ENCODE results near the gene COQ3.

The COQ3 gene

GRCh38 chr6:99346595-99346994, 47.4 kb downstream of the COQ3 start:
- TF ChIP-seq OSR1 (CRISPR knock-in tag; IDR thresholded peaks at IDR 0.05) (no peak), ZNF565 (CRISPR knock-in tag; conservative IDR thresholded peaks at IDR 0.05; ENCODE audit: low read depth) (no peak), PPARA (CRISPR knock-in tag; IDR thresholded peaks at IDR 0.05; ENCODE audit: borderline replicate concordance) (no peak)
- no peak for ATAC-seq

DNA sequence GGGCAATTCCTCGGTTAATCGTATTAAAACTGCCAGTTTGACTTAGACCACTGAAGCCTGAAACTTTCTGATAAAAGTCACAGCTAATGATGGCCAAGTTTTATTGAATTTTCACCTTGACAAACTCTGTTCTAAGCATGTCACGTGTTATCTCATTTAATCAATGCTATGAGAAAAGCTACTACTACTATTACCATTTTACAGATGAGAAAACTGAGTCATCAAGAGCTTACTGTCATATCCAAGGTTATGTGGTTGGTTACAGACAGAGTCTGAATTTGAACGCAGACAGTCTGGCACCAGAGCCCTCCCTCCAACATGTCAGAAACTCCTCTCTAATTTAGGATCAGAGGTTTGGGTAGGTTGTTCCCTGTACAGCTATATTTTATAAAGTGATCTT, 48.8 kb downstream of the COQ3 start:
- no peak for TF ChIP-seq ISL1 (CRISPR knock-in tag; IDR thresholded peaks at IDR 0.05)
- TF ChIP-seq, protein P1, sequence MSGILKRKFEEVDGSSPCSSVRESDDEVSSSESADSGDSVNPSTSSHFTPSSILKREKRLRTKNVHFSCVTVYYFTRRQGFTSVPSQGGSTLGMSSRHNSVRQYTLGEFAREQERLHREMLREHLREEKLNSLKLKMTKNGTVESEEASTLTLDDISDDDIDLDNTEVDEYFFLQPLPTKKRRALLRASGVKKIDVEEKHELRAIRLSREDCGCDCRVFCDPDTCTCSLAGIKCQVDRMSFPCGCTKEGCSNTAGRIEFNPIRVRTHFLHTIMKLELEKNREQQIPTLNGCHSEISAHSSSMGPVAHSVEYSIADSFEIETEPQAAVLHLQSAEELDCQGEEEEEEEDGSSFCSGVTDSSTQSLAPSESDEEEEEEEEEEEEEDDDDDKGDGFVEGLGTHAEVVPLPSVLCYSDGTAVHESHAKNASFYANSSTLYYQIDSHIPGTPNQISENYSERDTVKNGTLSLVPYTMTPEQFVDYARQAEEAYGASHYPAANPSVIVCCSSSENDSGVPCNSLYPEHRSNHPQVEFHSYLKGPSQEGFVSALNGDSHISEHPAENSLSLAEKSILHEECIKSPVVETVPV (CRISPR knock-in tag; IDR thresholded peaks at IDR 0.05), result no peak
- TF ChIP-seq, protein P2, sequence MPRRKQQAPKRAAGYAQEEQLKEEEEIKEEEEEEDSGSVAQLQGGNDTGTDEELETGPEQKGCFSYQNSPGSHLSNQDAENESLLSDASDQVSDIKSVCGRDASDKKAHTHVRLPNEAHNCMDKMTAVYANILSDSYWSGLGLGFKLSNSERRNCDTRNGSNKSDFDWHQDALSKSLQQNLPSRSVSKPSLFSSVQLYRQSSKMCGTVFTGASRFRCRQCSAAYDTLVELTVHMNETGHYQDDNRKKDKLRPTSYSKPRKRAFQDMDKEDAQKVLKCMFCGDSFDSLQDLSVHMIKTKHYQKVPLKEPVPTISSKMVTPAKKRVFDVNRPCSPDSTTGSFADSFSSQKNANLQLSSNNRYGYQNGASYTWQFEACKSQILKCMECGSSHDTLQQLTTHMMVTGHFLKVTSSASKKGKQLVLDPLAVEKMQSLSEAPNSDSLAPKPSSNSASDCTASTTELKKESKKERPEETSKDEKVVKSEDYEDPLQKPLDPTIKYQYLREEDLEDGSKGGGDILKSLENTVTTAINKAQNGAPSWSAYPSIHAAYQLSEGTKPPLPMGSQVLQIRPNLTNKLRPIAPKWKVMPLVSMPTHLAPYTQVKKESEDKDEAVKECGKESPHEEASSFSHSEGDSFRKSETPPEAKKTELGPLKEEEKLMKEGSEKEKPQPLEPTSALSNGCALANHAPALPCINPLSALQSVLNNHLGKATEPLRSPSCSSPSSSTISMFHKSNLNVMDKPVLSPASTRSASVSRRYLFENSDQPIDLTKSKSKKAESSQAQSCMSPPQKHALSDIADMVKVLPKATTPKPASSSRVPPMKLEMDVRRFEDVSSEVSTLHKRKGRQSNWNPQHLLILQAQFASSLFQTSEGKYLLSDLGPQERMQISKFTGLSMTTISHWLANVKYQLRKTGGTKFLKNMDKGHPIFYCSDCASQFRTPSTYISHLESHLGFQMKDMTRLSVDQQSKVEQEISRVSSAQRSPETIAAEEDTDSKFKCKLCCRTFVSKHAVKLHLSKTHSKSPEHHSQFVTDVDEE (CRISPR knock-in tag; IDR thresholded peaks at IDR 0.05), result no peak
- TF ChIP-seq TOX (CRISPR knock-in tag; IDR thresholded peaks at IDR 0.05; ENCODE audit: borderline replicate concordance), result no peak
- ATAC-seq, result no peak

- TF ChIP-seq ISL1 (CRISPR knock-in tag; IDR thresholded peaks at IDR 0.05) (peak; percentile 61; the same call in 1 of the 2 replicates), ZNF565 (CRISPR knock-in tag; conservative IDR thresholded peaks at IDR 0.05; ENCODE audit: low read depth) (no peak)
- ATAC-seq, result peak; percentile 32; the same call in 2 of the 3 replicates
Observed at GRCh38 chr6:99344289-99344688, 49.7 kb downstream of the COQ3 start.

DNA sequence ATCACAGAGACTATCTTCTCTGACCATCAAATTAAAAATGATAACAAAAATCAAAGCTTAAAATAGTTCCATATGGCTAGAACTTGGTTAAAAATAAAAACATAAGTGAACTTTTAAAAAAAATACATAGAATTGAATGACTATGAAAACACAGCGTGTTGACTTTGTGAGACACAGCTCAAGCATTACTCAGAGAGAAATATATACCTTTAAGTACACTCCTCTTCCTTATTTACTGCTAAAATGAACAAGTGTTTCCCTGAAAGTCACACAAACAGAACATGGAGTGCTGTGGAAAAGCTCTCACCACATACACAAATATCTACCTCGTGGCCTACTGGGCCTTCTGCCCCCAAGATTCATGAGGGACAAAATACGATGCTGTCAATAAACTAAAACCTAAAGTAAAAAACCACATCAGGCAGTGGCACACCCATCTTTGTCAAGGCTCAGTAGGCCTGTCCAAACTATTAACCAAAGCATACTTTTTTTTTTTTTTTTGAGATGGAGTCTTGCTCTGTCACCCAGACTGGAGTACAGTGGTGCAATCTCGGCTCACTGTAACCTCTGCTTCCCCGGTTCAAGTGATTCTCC, 52.0 kb downstream of the COQ3 start:
- ATAC-seq, result no peak

GRCh38 chr6:99338188-99338587, 55.8 kb downstream of the COQ3 start:
- ATAC-seq, result no peak
- TF ChIP-seq, protein P3, sequence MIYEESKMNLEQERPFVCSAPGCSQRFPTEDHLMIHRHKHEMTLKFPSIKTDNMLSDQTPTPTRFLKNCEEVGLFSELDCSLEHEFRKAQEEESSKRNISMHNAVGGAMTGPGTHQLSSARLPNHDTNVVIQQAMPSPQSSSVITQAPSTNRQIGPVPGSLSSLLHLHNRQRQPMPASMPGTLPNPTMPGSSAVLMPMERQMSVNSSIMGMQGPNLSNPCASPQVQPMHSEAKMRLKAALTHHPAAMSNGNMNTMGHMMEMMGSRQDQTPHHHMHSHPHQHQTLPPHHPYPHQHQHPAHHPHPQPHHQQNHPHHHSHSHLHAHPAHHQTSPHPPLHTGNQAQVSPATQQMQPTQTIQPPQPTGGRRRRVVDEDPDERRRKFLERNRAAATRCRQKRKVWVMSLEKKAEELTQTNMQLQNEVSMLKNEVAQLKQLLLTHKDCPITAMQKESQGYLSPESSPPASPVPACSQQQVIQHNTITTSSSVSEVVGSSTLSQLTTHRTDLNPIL (CRISPR knock-in tag; IDR thresholded peaks at IDR 0.05; ENCODE audit: low read depth), result no peak
- TF ChIP-seq, protein P4, sequence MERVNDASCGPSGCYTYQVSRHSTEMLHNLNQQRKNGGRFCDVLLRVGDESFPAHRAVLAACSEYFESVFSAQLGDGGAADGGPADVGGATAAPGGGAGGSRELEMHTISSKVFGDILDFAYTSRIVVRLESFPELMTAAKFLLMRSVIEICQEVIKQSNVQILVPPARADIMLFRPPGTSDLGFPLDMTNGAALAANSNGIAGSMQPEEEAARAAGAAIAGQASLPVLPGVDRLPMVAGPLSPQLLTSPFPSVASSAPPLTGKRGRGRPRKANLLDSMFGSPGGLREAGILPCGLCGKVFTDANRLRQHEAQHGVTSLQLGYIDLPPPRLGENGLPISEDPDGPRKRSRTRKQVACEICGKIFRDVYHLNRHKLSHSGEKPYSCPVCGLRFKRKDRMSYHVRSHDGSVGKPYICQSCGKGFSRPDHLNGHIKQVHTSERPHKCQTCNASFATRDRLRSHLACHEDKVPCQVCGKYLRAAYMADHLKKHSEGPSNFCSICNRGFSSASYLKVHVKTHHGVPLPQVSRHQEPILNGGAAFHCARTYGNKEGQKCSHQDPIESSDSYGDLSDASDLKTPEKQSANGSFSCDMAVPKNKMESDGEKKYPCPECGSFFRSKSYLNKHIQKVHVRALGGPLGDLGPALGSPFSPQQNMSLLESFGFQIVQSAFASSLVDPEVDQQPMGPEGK (CRISPR knock-in tag; IDR thresholded peaks at IDR 0.05; ENCODE audit: borderline replicate concordance), result no peak
- TF ChIP-seq ARNTL (CRISPR knock-in tag; IDR thresholded peaks at IDR 0.05; ENCODE audit: borderline replicate concordance, low read depth) (no peak), ZNF565 (CRISPR knock-in tag; conservative IDR thresholded peaks at IDR 0.05; ENCODE audit: low read depth) (no peak), SNAI2 (CRISPR knock-in tag; IDR thresholded peaks at IDR 0.05) (no peak), CSDC2 (CRISPR knock-in tag; IDR thresholded peaks at IDR 0.05) (no peak), PPARA (CRISPR knock-in tag; IDR thresholded peaks at IDR 0.05; ENCODE audit: borderline replicate concordance) (no peak), POU6F1 (CRISPR knock-in tag; IDR thresholded peaks at IDR 0.05; ENCODE audit: borderline replicate concordance, low read depth) (no peak), TOX (CRISPR knock-in tag; IDR thresholded peaks at IDR 0.05; ENCODE audit: borderline replicate concordance) (no peak), ISL1 (CRISPR knock-in tag; IDR thresholded peaks at IDR 0.05) (no peak), ZFP3 (CRISPR knock-in tag; IDR thresholded peaks at IDR 0.05) (no peak)
- TF ChIP-seq, protein P2 (CRISPR knock-in tag; IDR thresholded peaks at IDR 0.05), result no peak

More for the DNA sequence above, 52.0 kb downstream of the COQ3 start:
- no peak for TF ChIP-seq SNAI2 (CRISPR knock-in tag; IDR thresholded peaks at IDR 0.05)
- TF ChIP-seq ARNTL (CRISPR knock-in tag; IDR thresholded peaks at IDR 0.05; ENCODE audit: borderline replicate concordance, low read depth), result no peak
- TF ChIP-seq PPARA (CRISPR knock-in tag; IDR thresholded peaks at IDR 0.05; ENCODE audit: borderline replicate concordance), result no peak
- no peak for TF ChIP-seq ZC3H10 (CRISPR knock-in tag; IDR thresholded peaks at IDR 0.05)
- no peak for TF ChIP-seq POU6F1 (CRISPR knock-in tag; IDR thresholded peaks at IDR 0.05; ENCODE audit: borderline replicate concordance, low read depth)
- no peak for TF ChIP-seq ZNF565 (CRISPR knock-in tag; conservative IDR thresholded peaks at IDR 0.05; ENCODE audit: low read depth)
- TF ChIP-seq GLIS3 (CRISPR knock-in tag; IDR thresholded peaks at IDR 0.05), result no peak
